ENCODE measurements around the gene DOCK1.

DOCK1 gene

DNA sequence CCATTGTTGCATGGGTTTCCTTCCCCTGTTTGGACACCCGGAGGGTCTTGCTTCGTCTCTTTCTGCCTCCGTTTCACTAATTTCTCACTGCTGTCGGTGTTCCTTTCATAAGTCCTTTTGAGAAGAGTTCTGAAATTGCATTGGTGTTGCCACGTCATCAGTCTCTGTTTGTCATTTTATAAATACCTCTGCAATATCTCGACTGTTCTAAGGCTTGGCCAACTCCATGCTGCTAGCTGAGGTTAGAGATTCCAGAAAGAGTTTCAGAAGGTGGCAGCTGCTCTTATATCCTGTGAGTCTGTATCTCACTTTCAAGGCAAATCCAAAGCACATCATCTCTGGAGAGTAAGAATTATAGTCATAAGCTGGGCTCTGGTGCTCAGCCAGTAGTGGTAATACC lies 439.1 kb downstream of the DOCK1 start:
- DNase-seq (ENCODE audit: low read depth) = no peak
- H3K4me3 ChIP-seq (replicated peaks; ENCODE audit: low read depth, low read length) = no peak overlapping the region
- TF ChIP-seq, protein P1, sequence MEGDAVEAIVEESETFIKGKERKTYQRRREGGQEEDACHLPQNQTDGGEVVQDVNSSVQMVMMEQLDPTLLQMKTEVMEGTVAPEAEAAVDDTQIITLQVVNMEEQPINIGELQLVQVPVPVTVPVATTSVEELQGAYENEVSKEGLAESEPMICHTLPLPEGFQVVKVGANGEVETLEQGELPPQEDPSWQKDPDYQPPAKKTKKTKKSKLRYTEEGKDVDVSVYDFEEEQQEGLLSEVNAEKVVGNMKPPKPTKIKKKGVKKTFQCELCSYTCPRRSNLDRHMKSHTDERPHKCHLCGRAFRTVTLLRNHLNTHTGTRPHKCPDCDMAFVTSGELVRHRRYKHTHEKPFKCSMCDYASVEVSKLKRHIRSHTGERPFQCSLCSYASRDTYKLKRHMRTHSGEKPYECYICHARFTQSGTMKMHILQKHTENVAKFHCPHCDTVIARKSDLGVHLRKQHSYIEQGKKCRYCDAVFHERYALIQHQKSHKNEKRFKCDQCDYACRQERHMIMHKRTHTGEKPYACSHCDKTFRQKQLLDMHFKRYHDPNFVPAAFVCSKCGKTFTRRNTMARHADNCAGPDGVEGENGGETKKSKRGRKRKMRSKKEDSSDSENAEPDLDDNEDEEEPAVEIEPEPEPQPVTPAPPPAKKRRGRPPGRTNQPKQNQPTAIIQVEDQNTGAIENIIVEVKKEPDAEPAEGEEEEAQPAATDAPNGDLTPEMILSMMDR (IDR thresholded peaks at IDR 0.05; ENCODE audit: low read length, missing control alignments) = no peak

DNA sequence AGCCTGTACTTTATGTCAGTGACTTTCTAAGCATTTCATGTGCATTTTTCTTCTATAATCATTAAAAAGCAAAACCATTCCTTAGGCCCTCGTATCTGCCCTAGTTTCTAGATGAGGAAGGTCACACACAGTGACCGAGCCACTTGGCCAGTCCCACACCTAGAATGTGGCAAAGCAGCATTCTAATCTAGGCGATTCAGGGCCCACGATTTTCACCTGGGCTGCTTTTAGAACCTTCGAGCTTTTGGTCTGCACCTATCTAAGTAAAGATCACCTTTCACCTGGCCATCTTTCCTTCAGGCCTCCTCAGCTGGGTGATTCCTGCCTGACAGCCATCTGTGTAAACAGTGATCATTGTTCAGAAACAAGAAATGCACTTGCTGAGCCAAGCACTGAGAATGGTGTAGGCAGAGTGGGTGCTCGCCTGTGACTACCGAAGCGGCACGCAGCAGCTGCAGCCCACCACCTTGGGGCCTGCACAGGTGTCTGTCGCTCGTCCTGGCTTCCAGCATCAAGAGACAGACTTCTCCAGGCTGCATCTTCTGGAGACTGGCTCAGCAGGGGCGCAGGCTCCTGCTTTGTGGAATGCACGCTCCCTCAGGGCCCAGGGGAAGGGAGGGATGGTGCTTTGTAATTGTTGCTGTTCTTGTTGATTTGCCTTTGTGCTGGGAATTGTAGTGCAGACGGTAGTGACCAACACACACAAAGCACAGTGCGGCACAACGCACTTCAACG lies 440.2 kb downstream of the DOCK1 start:
- H3K4me3 ChIP-seq (replicated peaks; ENCODE audit: low read depth, low read length) = no peak overlapping the region
- DNase-seq (ENCODE audit: low read depth) = no peak
- TF ChIP-seq, protein P1 (IDR thresholded peaks at IDR 0.05; ENCODE audit: low read length, missing control alignments) = no peak

DNA sequence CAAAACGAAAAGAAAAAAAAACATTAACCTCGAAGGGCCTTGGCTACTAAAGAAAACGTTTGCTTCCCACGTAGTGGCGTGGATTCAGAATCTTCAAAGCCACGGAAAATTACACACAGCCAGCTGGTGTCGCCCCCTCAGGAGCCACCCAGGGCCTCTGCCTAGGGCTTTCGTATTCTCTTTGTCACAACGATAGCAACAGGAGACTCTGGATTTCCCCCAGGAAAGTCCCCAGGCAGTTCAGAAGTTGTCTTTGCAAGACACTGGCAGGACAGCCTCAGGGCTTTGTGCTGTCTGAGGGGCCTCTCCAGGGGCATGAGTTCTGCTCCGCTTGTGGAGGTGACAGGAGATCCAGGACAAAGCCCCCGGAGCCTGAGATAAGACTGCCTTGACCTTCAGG lies 441.4 kb downstream of the DOCK1 start:
- H3K4me3 ChIP-seq (replicated peaks; ENCODE audit: low read depth, low read length) = no peak overlapping the region
- TF ChIP-seq, protein P1 (IDR thresholded peaks at IDR 0.05; ENCODE audit: low read length, missing control alignments) = no peak
- DNase-seq (ENCODE audit: low read depth) = no peak

DNA sequence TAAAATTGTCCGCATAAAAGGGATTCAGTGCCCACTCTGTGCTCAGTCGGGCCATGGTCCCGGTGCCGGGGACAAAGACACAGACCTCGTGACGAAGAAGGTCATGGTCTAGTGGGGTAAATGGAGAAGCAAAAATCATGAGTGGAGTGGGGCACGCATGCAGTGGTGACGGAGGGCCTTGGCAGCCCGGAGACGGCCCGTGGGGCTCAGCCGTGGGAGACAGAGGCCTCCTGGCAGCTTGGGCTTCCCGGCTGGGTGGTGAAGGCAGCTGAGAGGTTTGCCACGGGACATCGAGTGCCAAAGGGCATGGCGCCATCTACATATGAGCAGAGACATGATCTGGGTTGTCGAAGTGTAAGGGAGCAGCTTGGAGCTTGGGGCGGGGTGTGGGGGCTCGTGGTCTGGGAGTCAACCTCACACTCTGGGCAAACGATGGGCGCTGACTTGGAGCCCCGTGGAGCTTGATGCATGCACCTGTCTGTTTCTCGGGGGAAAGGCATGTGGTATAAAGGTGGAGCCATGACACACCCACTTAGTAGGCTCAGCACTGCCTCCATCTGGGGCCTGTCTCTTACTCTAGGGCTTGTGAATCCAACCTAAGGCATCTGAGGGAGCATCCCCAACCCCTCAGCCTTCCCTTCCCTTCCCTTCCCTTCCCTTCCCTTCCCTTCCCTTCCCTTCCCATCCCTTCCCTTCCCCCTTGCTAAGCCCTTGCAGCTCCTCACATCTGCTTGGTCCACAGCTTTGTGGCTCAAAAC lies 442.2 kb downstream of the DOCK1 start:
- no peak overlapping the region for H3K4me3 ChIP-seq (replicated peaks; ENCODE audit: low read depth, low read length)
- no peak for DNase-seq (ENCODE audit: low read depth)
- TF ChIP-seq, protein P1 (IDR thresholded peaks at IDR 0.05; ENCODE audit: low read length, missing control alignments) = no peak

DNA sequence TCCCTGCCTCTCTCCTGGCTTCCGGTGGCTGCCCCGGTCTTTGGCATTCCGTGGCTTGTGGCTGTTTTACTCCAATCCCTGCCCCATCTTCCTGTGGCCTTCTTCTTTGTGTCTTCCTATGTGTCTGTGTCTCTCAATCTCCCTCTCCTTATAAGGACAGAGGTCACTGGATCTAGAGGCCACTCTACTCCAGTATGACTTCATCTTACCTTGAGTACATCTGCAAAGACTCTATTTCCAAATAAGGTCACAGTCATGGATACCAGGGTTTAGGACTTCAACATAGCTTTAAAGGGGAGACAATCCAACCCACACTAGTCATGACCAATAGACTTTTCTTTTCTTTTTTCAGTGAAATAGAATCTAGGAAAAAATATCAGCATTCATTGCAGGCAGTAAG lies 444.5 kb downstream of the DOCK1 start:
- peak; percentile 20 for DNase-seq (ENCODE audit: low read depth)
- TF ChIP-seq, protein P1 (IDR thresholded peaks at IDR 0.05; ENCODE audit: low read length, missing control alignments) = no peak
- H3K4me3 ChIP-seq (replicated peaks; ENCODE audit: low read depth, low read length) = no peak overlapping the region

DNA sequence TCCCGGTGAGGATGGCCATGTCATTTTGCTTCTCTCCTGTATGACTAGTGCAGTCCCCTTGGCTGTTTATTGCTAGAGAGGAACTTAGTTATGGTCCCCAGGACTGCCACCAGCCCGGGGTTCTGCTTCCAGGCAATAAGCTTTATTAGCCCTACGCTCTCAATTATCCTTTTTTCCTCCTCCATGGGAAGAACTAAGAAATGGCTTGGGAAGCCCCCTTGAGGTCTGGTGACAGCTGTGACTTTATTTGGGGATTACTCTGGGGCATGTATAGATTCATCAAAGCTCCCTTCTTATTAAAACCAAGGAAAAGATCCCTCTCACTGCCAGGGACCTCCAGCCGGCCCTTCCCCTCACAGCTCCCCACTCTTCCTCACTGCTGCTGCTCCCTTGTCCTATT lies 446.3 kb downstream of the DOCK1 start:
- H3K4me3 ChIP-seq (replicated peaks; ENCODE audit: low read depth, low read length) = no peak overlapping the region
- no peak for DNase-seq (ENCODE audit: low read depth)
- TF ChIP-seq, protein P1 (IDR thresholded peaks at IDR 0.05; ENCODE audit: low read length, missing control alignments) = no peak

Measured in fibroblast of pulmonary artery (primary cell).